H1 (cell line): ENCODE results near the gene SLC1A1. TPM values are rescaled to one million over a fixed set of nuclear protein-coding genes. Genes with fewer than 3 reads are reported as not detected.

Experiments used
- CTCF ChIA-PET: fragments of 300-600 bp; sonication (Branson Sonifier 250); formaldehyde crosslinking; loops from one replicate; lab custom pipeline; 2021; ENCODE audit not compliant: partially characterized antibody; lab: Charles Lee
- POLR2A ChIA-PET: fragments of 300-600 bp; sonication (Branson Sonifier 250); formaldehyde crosslinking; loops from one replicate; lab custom pipeline; 2021; ENCODE audit warnings: inconsistent platforms; ENCODE audit not compliant: partially characterized antibody; lab: Charles Lee
- DNase-seq, 2 experiments: peaks; one replicate each; pipeline versions ENCODE4 v3.0.0 to v3.0.0-alpha.2; 2010 to 2022; ENCODE audit warnings: low spot score in 2 of 2, low read depth in 1 of 2, mixed read lengths in 1 of 2
- FAIRE-seq: peaks from 2 replicates; lab custom pipeline; 2011; peaks lifted over from hg19 to GRCh38; lab: Jason Lieb, UNC
- H2AFZ ChIP-seq: 2 replicates; pipeline ENCODE4 v1.8.1; 2012; ENCODE audit warnings: low read length, inconsistent platforms
- H2AK5ac ChIP-seq: 2 replicates; pipeline ENCODE4 v1.6.1; 2013; ENCODE audit warnings: low read depth, low read length
- H2BK120ac ChIP-seq: replicated peaks from 2 replicates; pipeline ENCODE3; 2013; ENCODE audit warnings: low read depth, low read length, inconsistent platforms
- H2BK12ac ChIP-seq: 2 replicates; pipeline ENCODE4 v1.6.1; 2013; ENCODE audit warnings: low read depth, low read length
- H2BK15ac ChIP-seq: 2 replicates; pipeline ENCODE4 v1.6.1; 2013; ENCODE audit warnings: low read length
- H2BK20ac ChIP-seq: 2 replicates; pipeline ENCODE4 v1.6.1; 2013; ENCODE audit warnings: low read length
- H2BK5ac ChIP-seq: 2 replicates; pipeline ENCODE4 v1.6.1; 2013; ENCODE audit warnings: low read depth, low read length
- H3K14ac ChIP-seq: 2 replicates; pipeline ENCODE4 v1.6.1; 2013; ENCODE audit warnings: inconsistent platforms; ENCODE audit not compliant: insufficient read length
- H3K18ac ChIP-seq: 2 replicates; pipeline ENCODE4 v1.6.1; 2013; ENCODE audit warnings: low read length; ENCODE audit errors: extremely low read depth
- H3K23ac ChIP-seq: 2 replicates; pipeline ENCODE4 v1.6.1; 2013; ENCODE audit warnings: inconsistent platforms; ENCODE audit not compliant: insufficient read length
- H3K23me2 ChIP-seq: 2 replicates; pipeline ENCODE4 v1.6.1; 2013; ENCODE audit warnings: low read depth, low read length
- H3K27ac ChIP-seq: 2 replicates; pipeline ENCODE4 v1.6.1; 2011; ENCODE audit warnings: low read depth, low read length, inconsistent platforms
- H3K27me3 ChIP-seq, 4 experiments: replicated peaks in 1 of 4; 1 replicate in 1 of 4; 2 replicates in 3 of 4; pipeline versions ENCODE4 v1.6.1 to v1.8.1; 2011 to 2013; ENCODE audit warnings: low read length in 3 of 4, mild to moderate bottlenecking in 3 of 4, inconsistent platforms in 2 of 4, mixed read lengths in 2 of 4, moderate library complexity in 1 of 4; ENCODE audit not compliant: control insufficient read depth in 3 of 4, insufficient read depth in 3 of 4; ENCODE audit errors: extremely low read depth in 1 of 4
- H3K36me3 ChIP-seq, 4 experiments: 2 replicates each; pipeline versions ENCODE4 v1.6.1 to v1.8.1; 2011 to 2013; ENCODE audit warnings: mild to moderate bottlenecking in 4 of 4, low read length in 3 of 4, moderate library complexity in 2 of 4, control low read depth in 1 of 4, inconsistent platforms in 1 of 4; ENCODE audit not compliant: insufficient read depth in 4 of 4, control insufficient read depth in 2 of 4
- H3K4ac ChIP-seq: replicated peaks from 2 replicates; pipeline ENCODE3; 2013; ENCODE audit warnings: low read length, low read depth, mixed read lengths, inconsistent platforms; ENCODE audit not compliant: insufficient read length
- H3K4me1 ChIP-seq, 4 experiments: replicated peaks in 1 of 4; 1 replicate in 1 of 4; 2 replicates in 3 of 4; pipeline versions ENCODE4 v1.6.1 to v1.8.1; 2011 to 2013; ENCODE audit warnings: low read length in 3 of 4, inconsistent platforms in 2 of 4, mixed read lengths in 1 of 4; ENCODE audit not compliant: insufficient read depth in 4 of 4, control insufficient read depth in 3 of 4
- H3K4me2 ChIP-seq, 2 experiments: 2 replicates each; pipeline versions ENCODE4 v1.6.1 to v1.8.1; 2011 to 2013; ENCODE audit warnings: low read depth in 2 of 2, low read length in 2 of 2, control low read depth in 1 of 2, inconsistent platforms in 1 of 2, mild to moderate bottlenecking in 1 of 2; ENCODE audit not compliant: insufficient read depth in 1 of 2
- H3K4me3 ChIP-seq, 4 experiments: fragments of 200-600, 300-600 bp in 1 of 4; sonication (generic), shearing (Covaris generic), sonication (Bioruptor Twin) in 1 of 4; 2 replicates each; pipeline versions ENCODE4 v1.5.1 to v1.8.1; 2011 to 2016; ENCODE audit warnings: low read length in 4 of 4, low read depth in 3 of 4, control low read depth in 2 of 4, inconsistent platforms in 2 of 4, mild to moderate bottlenecking in 2 of 4, mixed read lengths in 1 of 4, moderate library complexity in 1 of 4; ENCODE audit not compliant: insufficient read depth in 2 of 4; ENCODE audit errors: extremely low read depth in 1 of 4
- H3K56ac ChIP-seq: replicated peaks from 2 replicates; pipeline ENCODE3; 2013; ENCODE audit warnings: low read depth, mild to moderate bottlenecking, mixed read lengths, low read length, inconsistent platforms; ENCODE audit not compliant: insufficient read length
- H3K79me1 ChIP-seq: 2 replicates; pipeline ENCODE4 v1.6.1; 2013; ENCODE audit warnings: low read depth, low read length, control low read depth
- H3K79me2 ChIP-seq, 2 experiments: 2 replicates each; pipeline versions ENCODE4 v1.6.1 to v1.8.1; 2012 to 2013; ENCODE audit warnings: low read length in 2 of 2, mild to moderate bottlenecking in 2 of 2, inconsistent platforms in 1 of 2; ENCODE audit not compliant: insufficient read depth in 2 of 2, control insufficient read depth in 1 of 2
- H3K9ac ChIP-seq, 4 experiments: replicated peaks in 1 of 4; 1 replicate in 1 of 4; 2 replicates in 3 of 4; pipeline versions ENCODE4 v1.6.1 to v1.8.1; 2011 to 2013; ENCODE audit warnings: low read depth in 3 of 4, low read length in 3 of 4, control low read depth in 2 of 4, mild to moderate bottlenecking in 2 of 4, moderate library complexity in 2 of 4, inconsistent platforms in 1 of 4; ENCODE audit errors: extremely low read depth in 1 of 4
- H3K9me3 ChIP-seq, 2 experiments: 2 replicates each; pipeline versions ENCODE4 v1.6.1 to v1.8.1; 2012 to 2013; ENCODE audit warnings: mild to moderate bottlenecking in 2 of 2, moderate library complexity in 2 of 2, control low read depth in 1 of 2, inconsistent platforms in 1 of 2, low read depth in 1 of 2, low read length in 1 of 2, mixed read lengths in 1 of 2; ENCODE audit not compliant: insufficient read depth in 2 of 2
- H4K20me1 ChIP-seq, 2 experiments: replicated peaks in 1 of 2; 2 replicates each; pipeline versions ENCODE3 to v1.8.1; 2011 to 2013; ENCODE audit warnings: inconsistent platforms in 2 of 2, low read length in 2 of 2, mild to moderate bottlenecking in 1 of 2; ENCODE audit not compliant: insufficient read depth in 2 of 2, control insufficient read depth in 1 of 2
- H4K5ac ChIP-seq: 2 replicates; pipeline ENCODE4 v1.6.1; 2013; ENCODE audit warnings: low read length, low read depth, mixed read lengths, inconsistent platforms; ENCODE audit not compliant: insufficient read length
- H4K8ac ChIP-seq: 2 replicates; pipeline ENCODE4 v1.8.0; 2013; ENCODE audit warnings: mild to moderate bottlenecking, moderate library complexity, low read length, inconsistent platforms; ENCODE audit not compliant: insufficient read depth; ENCODE audit errors: extremely low read depth
- H4K91ac ChIP-seq: replicated peaks from 2 replicates; pipeline ENCODE3; 2013; ENCODE audit warnings: low read length, mixed read lengths, inconsistent platforms; ENCODE audit not compliant: insufficient read length
- BRCA1 ChIP-seq: IDR thresholded peaks from 2 replicates; pipeline ENCODE4 v1.6.1; 2012; ENCODE audit warnings: low read depth, low read length, improper control_type of control experiment
- EGR1 ChIP-seq: IDR thresholded peaks from 2 replicates; pipeline ENCODE4 v1.6.1; 2011; ENCODE audit warnings: low read depth, low read length, borderline replicate concordance
- FOSL1 ChIP-seq: IDR thresholded peaks from 2 replicates; pipeline ENCODE4 v1.6.1; 2011; ENCODE audit warnings: mild to moderate bottlenecking, low read depth, low read length, moderate library complexity; ENCODE audit not compliant: insufficient read depth
- JUND ChIP-seq: IDR thresholded peaks from 2 replicates; pipeline ENCODE4 v1.6.1; 2011; ENCODE audit warnings: mild to moderate bottlenecking, improper control_type of control experiment, low read length
- KDM1A ChIP-seq: fragments of 200-600, 300-600 bp; sonication (generic); IDR thresholded peaks from 2 replicates; pipeline ENCODE4 v1.7.1; 2016; ENCODE audit warnings: mild to moderate bottlenecking, low read length, borderline replicate concordance
- POLR2A ChIP-seq, 2 experiments: IDR thresholded peaks; 1 replicate in 1 of 2; 2 replicates in 1 of 2; pipeline ENCODE4 v1.6.1; 2011; ENCODE audit warnings: low read depth in 2 of 2, low read length in 2 of 2, mild to moderate bottlenecking in 2 of 2; ENCODE audit errors: control extremely low read depth in 1 of 2
- POU5F1 ChIP-seq: IDR thresholded peaks from 2 replicates; pipeline ENCODE4 v1.6.1; 2011; ENCODE audit warnings: low read depth, mild to moderate bottlenecking, low read length, moderate library complexity
- RAD21 ChIP-seq, 2 experiments: IDR thresholded peaks in 1 of 2; conservative IDR thresholded peaks in 1 of 2; 2 replicates each; pipeline ENCODE4 v1.6.1; 2011; ENCODE audit warnings: low read depth in 2 of 2, low read length in 2 of 2, improper control_type of control experiment in 1 of 2, inconsistent platforms in 1 of 2, mild to moderate bottlenecking in 1 of 2, moderate library complexity in 1 of 2
- RFX5 ChIP-seq: IDR thresholded peaks from 2 replicates; pipeline ENCODE4 v1.6.1; 2011; ENCODE audit warnings: low read depth, low read length, improper control_type of control experiment, borderline replicate concordance
- USF2 ChIP-seq: IDR thresholded peaks from 2 replicates; pipeline ENCODE4 v1.6.1; 2011; ENCODE audit warnings: low read length, improper control_type of control experiment
- WGBS, 2 experiments: shearing (Covaris generic) in 1 of 2; methylation state at CpG; one replicate each; pipeline versions ENCODE4 v1.1.6 to v1.1.7; 2013 to 2015; ENCODE audit warnings: low lambda C conversion rate in 2 of 2, mixed read lengths in 2 of 2, inconsistent platforms in 1 of 2, low coverage in 1 of 2, missing lambda C conversion rate in 1 of 2; ENCODE audit not compliant: insufficient replicate concordance in 2 of 2, insufficient coverage in 1 of 2, insufficient read length in 1 of 2; ENCODE audit errors: extremely low coverage in 1 of 2, missing lambda C conversion rate in 1 of 2; 5-methylcytosine and 5-hydroxymethylcytosine counted together
- polyA plus RNA-seq, 7 experiments: library from polyadenylated mRNA; depleted of rRNA in 3 of 7; stranded (reverse) in 5 of 7; unstranded in 2 of 7; fragments of >200 nt in 5 of 7; fragments of 200-250 nt in 2 of 7; gene quantifications; 1 replicate in 5 of 7; 2 replicates in 1 of 7; 4 replicates in 1 of 7; pipeline versions ENCODE4 v1.2.1 to v1.2.3, GENCODE V29; 2011 to 2013; ENCODE audit warnings: missing spikeins in 2 of 7, mixed read lengths in 2 of 7
- total RNA-seq: library from RNA; stranded (reverse); fragmentation: NEBNext Ultra II Directional; extraction: Animal tissue kit (Norgen Biotek cat#: 25700); gene quantifications from 2 replicates; pipeline ENCODE4 v1.2.1, GENCODE V29; 2021
- TF ChIP-seq, protein P1 (sequence below): IDR thresholded peaks from 2 replicates; pipeline ENCODE4 v1.6.1; 2012; ENCODE audit warnings: inconsistent platforms

SLC1A1 gene
- total and polyA plus RNA-seq, 2 of the 8 experiments (the other 6 are each of a cell fraction or from before 2014, with no cell fraction given), result 4.7 to 11.7 TPM

DNA sequence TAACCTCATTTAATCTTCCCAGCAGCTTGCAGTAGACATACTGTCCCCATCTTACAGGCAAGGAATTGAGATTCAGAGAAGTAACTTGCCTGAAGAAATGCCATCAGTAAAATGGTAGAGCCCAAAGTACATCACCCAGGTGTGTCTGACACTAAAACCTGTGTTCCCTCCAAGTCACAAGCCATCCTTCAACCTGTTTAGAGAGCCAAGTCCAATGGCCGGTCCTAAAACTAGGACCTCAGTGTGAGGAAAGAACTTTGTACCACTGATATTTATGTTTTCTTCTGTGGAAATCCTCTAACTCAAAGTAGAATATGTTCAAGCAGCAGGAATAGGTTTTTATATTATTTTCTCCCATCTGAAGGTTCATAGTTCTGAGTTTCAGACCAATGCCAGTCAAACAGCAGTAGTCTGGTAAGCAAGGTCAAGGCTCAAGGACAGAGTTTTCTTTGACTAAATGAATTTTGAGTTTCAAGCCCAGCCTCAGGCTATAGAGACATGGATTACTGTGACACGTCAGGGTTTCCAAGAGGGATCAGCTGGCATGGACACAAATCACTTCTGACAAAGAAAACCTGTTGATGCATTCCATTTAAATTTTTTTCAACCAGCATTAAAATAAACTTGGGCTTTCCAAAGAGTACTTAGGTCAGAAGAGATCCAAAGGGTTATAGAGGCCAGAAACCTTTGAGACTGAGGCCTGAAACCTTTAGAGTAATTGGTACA, 90.9 kb downstream of the SLC1A1 start:
- H2AFZ ChIP-seq, result no peak overlapping the region
- no peak overlapping the region for H3K4ac ChIP-seq
- no peak overlapping the region for H3K23ac ChIP-seq
- H3K18ac ChIP-seq, result no peak overlapping the region
- H2BK15ac ChIP-seq, result no peak overlapping the region
- DNase-seq (no peak), FAIRE-seq (no peak)
- no peak overlapping the region for H3K27ac ChIP-seq
- no peak overlapping the region for H3K9ac ChIP-seq
- H4K91ac ChIP-seq, result no peak overlapping the region
- H2BK20ac ChIP-seq, result no peak overlapping the region
- H3K27me3 ChIP-seq, result no peaks in the 10 kb centered on the region
- H3K4me1 ChIP-seq, result no peaks in the 10 kb centered on the region
- no peaks in the 10 kb centered on the region for H3K36me3 ChIP-seq
- no peaks in the 10 kb centered on the region for H3K79me1 ChIP-seq
- H3K4me2 ChIP-seq, result no peak overlapping the region
- H3K79me2 ChIP-seq, result no peaks in the 10 kb centered on the region
- H3K14ac ChIP-seq, result no peak overlapping the region
- H2BK12ac ChIP-seq, result no peak overlapping the region
- H2BK120ac ChIP-seq, result no peak overlapping the region
- 90% methylated on average over 2 of the region's 2 CpGs; no CpG with 5 or more reads in 1 of the 2 experiments for WGBS, 2 experiments
- no peak overlapping the region for H3K56ac ChIP-seq
- no peak overlapping the region for H3K4me3 ChIP-seq
- H2AK5ac ChIP-seq, result no peak overlapping the region
- no peaks in the 10 kb centered on the region for H4K20me1 ChIP-seq
- POLR2A ChIA-PET, result no interaction called here
- H2BK5ac ChIP-seq, result no peak overlapping the region
- H4K8ac ChIP-seq, result no peak overlapping the region
- no peaks in the 10 kb centered on the region for H3K9me3 ChIP-seq
- no peak overlapping the region for H4K5ac ChIP-seq
- CTCF ChIA-PET, result interaction anchor here (0.7 to 1.1 kb wide), 2 partner anchors 10 to 169 kb away, joined by 3 to 5 read pairs; no protein-coding TSS in a partner anchor
- no peaks in the 10 kb centered on the region; the same call in 1 of the 2 replicates for H3K23me2 ChIP-seq
- TF ChIP-seq, protein P1, sequence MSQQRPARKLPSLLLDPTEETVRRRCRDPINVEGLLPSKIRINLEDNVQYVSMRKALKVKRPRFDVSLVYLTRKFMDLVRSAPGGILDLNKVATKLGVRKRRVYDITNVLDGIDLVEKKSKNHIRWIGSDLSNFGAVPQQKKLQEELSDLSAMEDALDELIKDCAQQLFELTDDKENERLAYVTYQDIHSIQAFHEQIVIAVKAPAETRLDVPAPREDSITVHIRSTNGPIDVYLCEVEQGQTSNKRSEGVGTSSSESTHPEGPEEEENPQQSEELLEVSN, result no peak
- no peak for TF ChIP-seq BRCA1
- no peak for TF ChIP-seq FOSL1
- TF ChIP-seq KDM1A, result no peak
- TF ChIP-seq USF2, result no peak
- TF ChIP-seq JUND, result no peak
- TF ChIP-seq EGR1, result no peak
- no peak for TF ChIP-seq POLR2A (IDR thresholded peaks at IDR 0.05; ENCODE audit: control extremely low read depth in 1 of 2, low read depth in 2 of 2, low read length in 2 of 2)
- no peak for TF ChIP-seq RAD21 (IDR thresholded peaks at IDR 0.05 in 1 of 2, conservative IDR thresholded peaks at IDR 0.05 in 1 of 2; ENCODE audit: low read depth in 2 of 2, low read length in 2 of 2)
- TF ChIP-seq RFX5, result no peak
- TF ChIP-seq POU5F1, result no peak
